SKM-1 (cell line): Measurements from ENCODE around the gene RSPO4.

ENCODE experiments used
- DNase-seq: peaks from one replicate; lab custom pipeline; 2025; ENCODE audit not compliant: unreplicated experiment; lab: John Stamatoyannopoulos, UW

RSPO4 gene

GRCh38 chr20:911882-912600, 90.1 kb downstream of the RSPO4 start:
- no peak for DNase-seq

GRCh38 chr20:910870-911770, 91.0 kb downstream of the RSPO4 start:
- no peak for DNase-seq

- DNase-seq, result no peak
Observed at GRCh38 chr20:910132-910869, 91.8 kb downstream of the RSPO4 start.

DNA sequence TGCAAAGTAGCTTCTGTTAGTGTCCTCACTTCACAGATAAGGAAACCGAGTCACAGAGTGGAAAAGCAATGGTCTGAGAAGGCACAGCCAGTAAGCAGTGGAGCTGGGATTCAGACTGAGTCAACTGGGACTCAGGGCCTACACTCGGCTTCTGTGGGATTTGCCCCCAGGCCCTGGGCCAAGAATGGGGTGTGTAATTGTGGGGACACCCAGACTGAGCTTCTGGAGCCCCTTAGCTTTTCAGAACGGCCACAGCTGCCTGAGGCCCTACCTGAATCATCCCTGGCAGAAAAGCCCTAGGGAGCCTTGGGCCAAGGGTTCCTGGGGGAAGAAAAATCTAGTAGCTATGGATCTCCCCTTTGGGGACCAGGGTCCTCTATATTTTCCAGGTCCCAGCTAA, 92.5 kb downstream of the RSPO4 start:
- DNase-seq, result no peak
